ENCODE measurements around the gene JAK3.
"Not testable (repeated sequence)": the region's sequence is repeated elsewhere in the genome, so short reads cannot be mapped to it uniquely, and the experiment has no call there.

JAK3 gene

GRCh38 chr19:17847538-17848366 lies at the start of gene JAK3:
TSS of gene JAK3 (minus strand) at chr19:17847982. CDS start at chr19:17844417, 3,565 bp downstream.
- peak; percentile 73 to 86 (median 82) for DNase-seq (ENCODE audit: low read depth in 4 of 4, low spot score in 1 of 4)

- no peak for DNase-seq (ENCODE audit: low read depth in 4 of 4, low spot score in 1 of 4)
These were observed 46.0 kb upstream of the JAK3 start for GRCh38 chr19:17893766-17894165.

- DNase-seq (ENCODE audit: low read depth in 4 of 4, low spot score in 1 of 4), result no peak
These were observed 41.9 kb upstream of the JAK3 start for GRCh38 chr19:17889609-17890214.

- no peak for DNase-seq (ENCODE audit: low read depth in 4 of 4, low spot score in 1 of 4)
These were observed 40.5 kb upstream of the JAK3 start for GRCh38 chr19:17888260-17888659.

- DNase-seq (ENCODE audit: low read depth in 4 of 4, low spot score in 1 of 4), result not testable (repeated sequence)
These were observed 39.4 kb upstream of the JAK3 start for GRCh38 chr19:17887221-17887620.

GRCh38 chr19:17886515-17886914 lies 38.7 kb upstream of the JAK3 start:
- no peak for DNase-seq (ENCODE audit: low read depth in 4 of 4, low spot score in 1 of 4)

- no peak for DNase-seq (ENCODE audit: low read depth in 4 of 4, low spot score in 1 of 4)
These were observed 36.0 kb upstream of the JAK3 start for GRCh38 chr19:17883627-17884410.

- no peak for DNase-seq (ENCODE audit: low read depth in 4 of 4, low spot score in 1 of 4)
These were observed 33.9 kb upstream of the JAK3 start for GRCh38 chr19:17881701-17882100.

GRCh38 chr19:17879466-17879865 lies 31.7 kb upstream of the JAK3 start:
- DNase-seq (ENCODE audit: low read depth in 4 of 4, low spot score in 1 of 4), result no peak

- DNase-seq (ENCODE audit: low read depth in 4 of 4, low spot score in 1 of 4), result no peak
These were observed 29.9 kb upstream of the JAK3 start for GRCh38 chr19:17877696-17878095.

- no peak for DNase-seq (ENCODE audit: low read depth in 4 of 4, low spot score in 1 of 4)
These were observed 27.0 kb upstream of the JAK3 start for GRCh38 chr19:17874758-17875135.

- DNase-seq (ENCODE audit: low read depth in 4 of 4, low spot score in 1 of 4), result peak in 1 of 4 experiments; percentile 70
These were observed 26.3 kb upstream of the JAK3 start for GRCh38 chr19:17873786-17874757.

GRCh38 chr19:17872251-17873001 lies 24.6 kb upstream of the JAK3 start:
- no peak for DNase-seq (ENCODE audit: low read depth in 4 of 4, low spot score in 1 of 4)

- DNase-seq (ENCODE audit: low read depth in 4 of 4, low spot score in 1 of 4), result no peak
These were observed 24.1 kb upstream of the JAK3 start, which contains the start of gene SLC5A5 for GRCh38 chr19:17871878-17872250. TSS of gene SLC5A5 (plus strand) at chr19:17871945. CDS start at chr19:17872320, 375 bp downstream.

- no peak for DNase-seq (ENCODE audit: low read depth in 4 of 4, low spot score in 1 of 4)
These were observed 23.5 kb upstream of the JAK3 start for GRCh38 chr19:17871032-17871877.

- no peak for DNase-seq (ENCODE audit: low read depth in 4 of 4, low spot score in 1 of 4)
These were observed 21.4 kb upstream of the JAK3 start for GRCh38 chr19:17869114-17869608.

- DNase-seq (ENCODE audit: low read depth in 4 of 4, low spot score in 1 of 4), result no peak
These were observed 20.9 kb upstream of the JAK3 start for GRCh38 chr19:17868669-17869068.

- DNase-seq (ENCODE audit: low read depth in 4 of 4, low spot score in 1 of 4), result no peak
These were observed 19.2 kb upstream of the JAK3 start for GRCh38 chr19:17866964-17867486.

All from stimulated activated CD4-positive, alpha-beta T cell treated with anti-CD3 and anti-CD28 coated beads, Interleukin-1b, Interleukin-23, amount 100 ng/mL, for 24 hours (primary cell).